Measurements from ENCODE around the gene APP. TPM values are rescaled to one million over a fixed set of nuclear protein-coding genes. Genes with fewer than 3 reads are reported as not detected.

Gene APP
- total RNA-seq, 1 experiment from 2014 or later, result 560 TPM

DNA sequence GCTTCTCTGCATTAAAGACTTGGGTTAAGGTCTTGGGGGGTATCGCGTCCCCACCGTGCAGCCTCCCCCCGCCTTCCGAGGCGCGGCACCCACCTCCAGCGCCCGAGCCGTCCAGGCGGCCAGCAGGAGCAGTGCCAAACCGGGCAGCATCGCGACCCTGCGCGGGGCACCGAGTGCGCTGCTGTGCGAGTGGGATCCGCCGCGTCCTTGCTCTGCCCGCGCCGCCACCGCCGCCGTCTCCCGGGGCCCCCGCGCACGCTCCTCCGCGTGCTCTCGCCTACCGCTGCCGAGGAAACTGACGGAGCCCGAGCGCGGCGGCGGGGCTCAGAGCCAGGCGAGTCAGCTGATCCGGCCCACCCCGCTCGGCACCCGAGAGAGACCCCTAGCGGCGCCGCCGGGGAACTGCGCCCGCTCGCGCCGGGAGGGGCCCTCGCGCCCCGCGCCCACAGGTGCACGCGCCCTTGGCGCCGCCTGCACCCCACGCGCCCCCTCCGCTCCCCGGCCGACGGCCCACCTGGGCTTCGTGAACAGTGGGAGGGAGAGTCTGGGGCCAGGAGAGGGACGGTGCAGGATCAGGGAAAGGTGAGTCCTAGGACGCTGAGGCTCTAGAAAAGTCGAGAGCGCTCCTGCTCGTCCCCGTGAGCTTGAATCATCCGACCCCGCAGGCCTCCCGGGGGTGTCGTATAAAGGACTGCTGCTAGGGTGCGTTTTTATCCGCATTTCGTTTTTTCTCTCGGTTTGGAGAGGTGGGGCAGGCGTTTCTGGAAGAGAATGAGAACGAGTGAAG lies at the start of gene APP (continued):
- TF ChIP-seq, protein P1, sequence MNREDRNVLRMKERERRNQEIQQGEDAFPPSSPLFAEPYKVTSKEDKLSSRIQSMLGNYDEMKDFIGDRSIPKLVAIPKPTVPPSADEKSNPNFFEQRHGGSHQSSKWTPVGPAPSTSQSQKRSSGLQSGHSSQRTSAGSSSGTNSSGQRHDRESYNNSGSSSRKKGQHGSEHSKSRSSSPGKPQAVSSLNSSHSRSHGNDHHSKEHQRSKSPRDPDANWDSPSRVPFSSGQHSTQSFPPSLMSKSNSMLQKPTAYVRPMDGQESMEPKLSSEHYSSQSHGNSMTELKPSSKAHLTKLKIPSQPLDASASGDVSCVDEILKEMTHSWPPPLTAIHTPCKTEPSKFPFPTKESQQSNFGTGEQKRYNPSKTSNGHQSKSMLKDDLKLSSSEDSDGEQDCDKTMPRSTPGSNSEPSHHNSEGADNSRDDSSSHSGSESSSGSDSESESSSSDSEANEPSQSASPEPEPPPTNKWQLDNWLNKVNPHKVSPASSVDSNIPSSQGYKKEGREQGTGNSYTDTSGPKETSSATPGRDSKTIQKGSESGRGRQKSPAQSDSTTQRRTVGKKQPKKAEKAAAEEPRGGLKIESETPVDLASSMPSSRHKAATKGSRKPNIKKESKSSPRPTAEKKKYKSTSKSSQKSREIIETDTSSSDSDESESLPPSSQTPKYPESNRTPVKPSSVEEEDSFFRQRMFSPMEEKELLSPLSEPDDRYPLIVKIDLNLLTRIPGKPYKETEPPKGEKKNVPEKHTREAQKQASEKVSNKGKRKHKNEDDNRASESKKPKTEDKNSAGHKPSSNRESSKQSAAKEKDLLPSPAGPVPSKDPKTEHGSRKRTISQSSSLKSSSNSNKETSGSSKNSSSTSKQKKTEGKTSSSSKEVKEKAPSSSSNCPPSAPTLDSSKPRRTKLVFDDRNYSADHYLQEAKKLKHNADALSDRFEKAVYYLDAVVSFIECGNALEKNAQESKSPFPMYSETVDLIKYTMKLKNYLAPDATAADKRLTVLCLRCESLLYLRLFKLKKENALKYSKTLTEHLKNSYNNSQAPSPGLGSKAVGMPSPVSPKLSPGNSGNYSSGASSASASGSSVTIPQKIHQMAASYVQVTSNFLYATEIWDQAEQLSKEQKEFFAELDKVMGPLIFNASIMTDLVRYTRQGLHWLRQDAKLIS (CRISPR knock-in tag; IDR thresholded peaks at IDR 0.05; ENCODE audit: borderline replicate concordance), result no peak
- TF ChIP-seq MXD4 (CRISPR knock-in tag; IDR thresholded peaks at IDR 0.05; ENCODE audit: borderline replicate concordance), result no peak
- TF ChIP-seq ZNF416 (CRISPR knock-in tag; IDR thresholded peaks at IDR 0.05), result no peak
- TF ChIP-seq, protein P2, sequence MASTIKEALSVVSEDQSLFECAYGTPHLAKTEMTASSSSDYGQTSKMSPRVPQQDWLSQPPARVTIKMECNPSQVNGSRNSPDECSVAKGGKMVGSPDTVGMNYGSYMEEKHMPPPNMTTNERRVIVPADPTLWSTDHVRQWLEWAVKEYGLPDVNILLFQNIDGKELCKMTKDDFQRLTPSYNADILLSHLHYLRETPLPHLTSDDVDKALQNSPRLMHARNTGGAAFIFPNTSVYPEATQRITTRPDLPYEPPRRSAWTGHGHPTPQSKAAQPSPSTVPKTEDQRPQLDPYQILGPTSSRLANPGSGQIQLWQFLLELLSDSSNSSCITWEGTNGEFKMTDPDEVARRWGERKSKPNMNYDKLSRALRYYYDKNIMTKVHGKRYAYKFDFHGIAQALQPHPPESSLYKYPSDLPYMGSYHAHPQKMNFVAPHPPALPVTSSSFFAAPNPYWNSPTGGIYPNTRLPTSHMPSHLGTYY (CRISPR knock-in tag; IDR thresholded peaks at IDR 0.05), result no peak
- TF ChIP-seq JAZF1 (CRISPR knock-in tag; IDR thresholded peaks at IDR 0.05), result no peak
- TF ChIP-seq NR1H2 (CRISPR knock-in tag; IDR thresholded peaks at IDR 0.05), result no peak
- TF ChIP-seq HMGA2 (CRISPR knock-in tag; IDR thresholded peaks at IDR 0.05), result no peak
- TF ChIP-seq SOX15 (CRISPR knock-in tag; IDR thresholded peaks at IDR 0.05), result no peak
- no peak for TF ChIP-seq NFATC4 (CRISPR knock-in tag; IDR thresholded peaks at IDR 0.05)
- TF ChIP-seq, protein P3, sequence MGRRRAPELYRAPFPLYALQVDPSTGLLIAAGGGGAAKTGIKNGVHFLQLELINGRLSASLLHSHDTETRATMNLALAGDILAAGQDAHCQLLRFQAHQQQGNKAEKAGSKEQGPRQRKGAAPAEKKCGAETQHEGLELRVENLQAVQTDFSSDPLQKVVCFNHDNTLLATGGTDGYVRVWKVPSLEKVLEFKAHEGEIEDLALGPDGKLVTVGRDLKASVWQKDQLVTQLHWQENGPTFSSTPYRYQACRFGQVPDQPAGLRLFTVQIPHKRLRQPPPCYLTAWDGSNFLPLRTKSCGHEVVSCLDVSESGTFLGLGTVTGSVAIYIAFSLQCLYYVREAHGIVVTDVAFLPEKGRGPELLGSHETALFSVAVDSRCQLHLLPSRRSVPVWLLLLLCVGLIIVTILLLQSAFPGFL (CRISPR knock-in tag; IDR thresholded peaks at IDR 0.05; ENCODE audit: borderline replicate concordance), result no peak
- no peak for TF ChIP-seq CREM (CRISPR knock-in tag; IDR thresholded peaks at IDR 0.05)
- TF ChIP-seq FOXK1 (CRISPR knock-in tag; IDR thresholded peaks at IDR 0.05), result peak; percentile 23; the same call in 1 of the 2 replicates
- no peak; the same call in 1 of the 2 replicates for TF ChIP-seq ZNF263 (CRISPR knock-in tag; IDR thresholded peaks at IDR 0.05; ENCODE audit: low read depth)
- TF ChIP-seq, protein P4, sequence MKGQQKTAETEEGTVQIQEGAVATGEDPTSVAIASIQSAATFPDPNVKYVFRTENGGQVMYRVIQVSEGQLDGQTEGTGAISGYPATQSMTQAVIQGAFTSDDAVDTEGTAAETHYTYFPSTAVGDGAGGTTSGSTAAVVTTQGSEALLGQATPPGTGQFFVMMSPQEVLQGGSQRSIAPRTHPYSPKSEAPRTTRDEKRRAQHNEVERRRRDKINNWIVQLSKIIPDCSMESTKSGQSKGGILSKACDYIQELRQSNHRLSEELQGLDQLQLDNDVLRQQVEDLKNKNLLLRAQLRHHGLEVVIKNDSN (CRISPR knock-in tag; IDR thresholded peaks at IDR 0.05), result peak; percentile 82
- TF ChIP-seq, protein P5, sequence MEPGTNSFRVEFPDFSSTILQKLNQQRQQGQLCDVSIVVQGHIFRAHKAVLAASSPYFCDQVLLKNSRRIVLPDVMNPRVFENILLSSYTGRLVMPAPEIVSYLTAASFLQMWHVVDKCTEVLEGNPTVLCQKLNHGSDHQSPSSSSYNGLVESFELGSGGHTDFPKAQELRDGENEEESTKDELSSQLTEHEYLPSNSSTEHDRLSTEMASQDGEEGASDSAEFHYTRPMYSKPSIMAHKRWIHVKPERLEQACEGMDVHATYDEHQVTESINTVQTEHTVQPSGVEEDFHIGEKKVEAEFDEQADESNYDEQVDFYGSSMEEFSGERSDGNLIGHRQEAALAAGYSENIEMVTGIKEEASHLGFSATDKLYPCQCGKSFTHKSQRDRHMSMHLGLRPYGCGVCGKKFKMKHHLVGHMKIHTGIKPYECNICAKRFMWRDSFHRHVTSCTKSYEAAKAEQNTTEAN (CRISPR knock-in tag; IDR thresholded peaks at IDR 0.05), result no peak

DNA sequence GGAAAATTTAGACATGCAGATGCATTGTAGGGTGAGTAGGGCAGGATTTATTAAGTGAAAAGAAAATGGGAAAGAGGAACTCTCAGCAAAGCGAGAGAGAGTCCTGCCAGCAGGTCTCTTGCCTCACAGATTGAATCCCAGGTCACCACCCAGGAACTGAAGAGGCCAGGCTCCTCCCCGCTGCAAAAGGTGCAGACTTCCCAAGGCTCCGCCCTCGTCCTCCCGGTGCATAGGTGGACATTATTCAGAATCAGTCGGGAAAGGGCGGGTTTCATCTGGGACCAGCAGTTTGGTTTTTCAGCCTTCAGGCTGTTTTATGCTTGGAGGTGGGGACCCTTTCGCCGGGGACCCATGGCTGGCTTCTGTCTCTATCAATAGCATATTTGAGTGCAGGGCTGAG lies 41.6 kb upstream of the APP start:
- ChIA-PET CTCF (no interaction called here), POLR2A (no interaction called here)
- DNase-seq (ENCODE audit: low spot score) (peak; percentile 42), ATAC-seq (peak; percentile 91)
- peaks cover 13% of the 10 kb centered on the region for H3K9me3 Mint-ChIP-seq
- H3K36me3 Mint-ChIP-seq, result peaks cover 8% of the 10 kb centered on the region
- peak overlapping the region; percentile 12; the same call in 1 of the 2 replicates for H3K27ac Mint-ChIP-seq
- no peaks in the 10 kb centered on the region for H3K27me3 Mint-ChIP-seq (ENCODE audit: low read depth)
- peaks cover 30% of the 10 kb centered on the region for H3K4me1 Mint-ChIP-seq
- H3K4me3 Mint-ChIP-seq, result no peak overlapping the region
- no peak for TF ChIP-seq ELF4 (CRISPR knock-in tag; IDR thresholded peaks at IDR 0.05; ENCODE audit: low read depth)
- no peak for TF ChIP-seq JAZF1 (CRISPR knock-in tag; IDR thresholded peaks at IDR 0.05)
- TF ChIP-seq ZNF416 (CRISPR knock-in tag; IDR thresholded peaks at IDR 0.05), result no peak
- TF ChIP-seq, protein P6, sequence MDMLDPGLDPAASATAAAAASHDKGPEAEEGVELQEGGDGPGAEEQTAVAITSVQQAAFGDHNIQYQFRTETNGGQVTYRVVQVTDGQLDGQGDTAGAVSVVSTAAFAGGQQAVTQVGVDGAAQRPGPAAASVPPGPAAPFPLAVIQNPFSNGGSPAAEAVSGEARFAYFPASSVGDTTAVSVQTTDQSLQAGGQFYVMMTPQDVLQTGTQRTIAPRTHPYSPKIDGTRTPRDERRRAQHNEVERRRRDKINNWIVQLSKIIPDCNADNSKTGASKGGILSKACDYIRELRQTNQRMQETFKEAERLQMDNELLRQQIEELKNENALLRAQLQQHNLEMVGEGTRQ (CRISPR knock-in tag; IDR thresholded peaks at IDR 0.05), result no peak
- TF ChIP-seq PRRX2 (CRISPR knock-in tag; IDR thresholded peaks at IDR 0.05), result no peak
- no peak for TF ChIP-seq ZBTB21 (CRISPR knock-in tag; IDR thresholded peaks at IDR 0.05; ENCODE audit: borderline replicate concordance)
- TF ChIP-seq, protein P7, sequence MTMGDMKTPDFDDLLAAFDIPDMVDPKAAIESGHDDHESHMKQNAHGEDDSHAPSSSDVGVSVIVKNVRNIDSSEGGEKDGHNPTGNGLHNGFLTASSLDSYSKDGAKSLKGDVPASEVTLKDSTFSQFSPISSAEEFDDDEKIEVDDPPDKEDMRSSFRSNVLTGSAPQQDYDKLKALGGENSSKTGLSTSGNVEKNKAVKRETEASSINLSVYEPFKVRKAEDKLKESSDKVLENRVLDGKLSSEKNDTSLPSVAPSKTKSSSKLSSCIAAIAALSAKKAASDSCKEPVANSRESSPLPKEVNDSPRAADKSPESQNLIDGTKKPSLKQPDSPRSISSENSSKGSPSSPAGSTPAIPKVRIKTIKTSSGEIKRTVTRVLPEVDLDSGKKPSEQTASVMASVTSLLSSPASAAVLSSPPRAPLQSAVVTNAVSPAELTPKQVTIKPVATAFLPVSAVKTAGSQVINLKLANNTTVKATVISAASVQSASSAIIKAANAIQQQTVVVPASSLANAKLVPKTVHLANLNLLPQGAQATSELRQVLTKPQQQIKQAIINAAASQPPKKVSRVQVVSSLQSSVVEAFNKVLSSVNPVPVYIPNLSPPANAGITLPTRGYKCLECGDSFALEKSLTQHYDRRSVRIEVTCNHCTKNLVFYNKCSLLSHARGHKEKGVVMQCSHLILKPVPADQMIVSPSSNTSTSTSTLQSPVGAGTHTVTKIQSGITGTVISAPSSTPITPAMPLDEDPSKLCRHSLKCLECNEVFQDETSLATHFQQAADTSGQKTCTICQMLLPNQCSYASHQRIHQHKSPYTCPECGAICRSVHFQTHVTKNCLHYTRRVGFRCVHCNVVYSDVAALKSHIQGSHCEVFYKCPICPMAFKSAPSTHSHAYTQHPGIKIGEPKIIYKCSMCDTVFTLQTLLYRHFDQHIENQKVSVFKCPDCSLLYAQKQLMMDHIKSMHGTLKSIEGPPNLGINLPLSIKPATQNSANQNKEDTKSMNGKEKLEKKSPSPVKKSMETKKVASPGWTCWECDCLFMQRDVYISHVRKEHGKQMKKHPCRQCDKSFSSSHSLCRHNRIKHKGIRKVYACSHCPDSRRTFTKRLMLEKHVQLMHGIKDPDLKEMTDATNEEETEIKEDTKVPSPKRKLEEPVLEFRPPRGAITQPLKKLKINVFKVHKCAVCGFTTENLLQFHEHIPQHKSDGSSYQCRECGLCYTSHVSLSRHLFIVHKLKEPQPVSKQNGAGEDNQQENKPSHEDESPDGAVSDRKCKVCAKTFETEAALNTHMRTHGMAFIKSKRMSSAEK (CRISPR knock-in tag; IDR thresholded peaks at IDR 0.05; ENCODE audit: borderline replicate concordance), result no peak
- TF ChIP-seq, protein P8, sequence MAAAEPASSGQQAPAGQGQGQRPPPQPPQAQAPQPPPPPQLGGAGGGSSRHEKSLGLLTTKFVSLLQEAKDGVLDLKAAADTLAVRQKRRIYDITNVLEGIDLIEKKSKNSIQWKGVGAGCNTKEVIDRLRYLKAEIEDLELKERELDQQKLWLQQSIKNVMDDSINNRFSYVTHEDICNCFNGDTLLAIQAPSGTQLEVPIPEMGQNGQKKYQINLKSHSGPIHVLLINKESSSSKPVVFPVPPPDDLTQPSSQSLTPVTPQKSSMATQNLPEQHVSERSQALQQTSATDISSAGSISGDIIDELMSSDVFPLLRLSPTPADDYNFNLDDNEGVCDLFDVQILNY (CRISPR knock-in tag; IDR thresholded peaks at IDR 0.05), result no peak
